Measurements from ENCODE around the gene ZFAND3.

DNA sequence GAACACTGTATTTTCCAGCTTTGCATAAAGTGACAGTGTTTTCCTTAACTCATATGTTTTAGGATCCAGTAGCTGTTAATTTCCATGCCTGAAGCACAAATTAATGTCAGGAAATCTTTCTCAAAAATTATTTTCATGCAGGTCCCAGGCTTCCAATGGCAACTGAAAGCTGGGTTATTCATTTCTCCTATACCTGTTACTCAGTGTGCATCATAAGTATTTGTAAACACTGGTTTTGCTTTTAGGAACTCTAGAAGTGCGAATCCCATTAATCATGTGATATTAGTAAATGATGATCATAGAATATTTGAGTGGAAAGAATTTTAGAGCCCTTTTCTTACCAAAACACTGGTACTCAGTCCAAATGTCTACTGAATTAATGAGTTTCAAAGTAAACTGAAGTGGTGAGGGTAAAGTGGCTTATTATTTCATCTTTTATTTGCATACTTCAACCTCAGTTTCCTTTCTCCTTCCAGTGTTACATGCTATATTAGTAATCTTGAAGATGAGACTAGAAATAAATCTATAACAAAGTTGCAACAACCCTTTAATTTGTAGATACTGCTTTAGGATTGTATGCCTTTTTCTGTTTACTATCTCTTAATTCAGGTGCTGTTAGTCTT, 124.0 kb downstream of the ZFAND3 start:
- TF ChIP-seq, protein P1, sequence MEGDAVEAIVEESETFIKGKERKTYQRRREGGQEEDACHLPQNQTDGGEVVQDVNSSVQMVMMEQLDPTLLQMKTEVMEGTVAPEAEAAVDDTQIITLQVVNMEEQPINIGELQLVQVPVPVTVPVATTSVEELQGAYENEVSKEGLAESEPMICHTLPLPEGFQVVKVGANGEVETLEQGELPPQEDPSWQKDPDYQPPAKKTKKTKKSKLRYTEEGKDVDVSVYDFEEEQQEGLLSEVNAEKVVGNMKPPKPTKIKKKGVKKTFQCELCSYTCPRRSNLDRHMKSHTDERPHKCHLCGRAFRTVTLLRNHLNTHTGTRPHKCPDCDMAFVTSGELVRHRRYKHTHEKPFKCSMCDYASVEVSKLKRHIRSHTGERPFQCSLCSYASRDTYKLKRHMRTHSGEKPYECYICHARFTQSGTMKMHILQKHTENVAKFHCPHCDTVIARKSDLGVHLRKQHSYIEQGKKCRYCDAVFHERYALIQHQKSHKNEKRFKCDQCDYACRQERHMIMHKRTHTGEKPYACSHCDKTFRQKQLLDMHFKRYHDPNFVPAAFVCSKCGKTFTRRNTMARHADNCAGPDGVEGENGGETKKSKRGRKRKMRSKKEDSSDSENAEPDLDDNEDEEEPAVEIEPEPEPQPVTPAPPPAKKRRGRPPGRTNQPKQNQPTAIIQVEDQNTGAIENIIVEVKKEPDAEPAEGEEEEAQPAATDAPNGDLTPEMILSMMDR (IDR thresholded peaks at IDR 0.05): no peak
- no peak for TF ChIP-seq POLR2A (IDR thresholded peaks at IDR 0.05)

All from adrenal gland (tissue), 5 donors.